RWPE2 (cell line): ENCODE results near the gene SPRR5.

Experiments used
- ATAC-seq: fragments of 200-7000 bp; cut with Tn5 transposase; 3 replicates; pipeline ENCODE4 v1.9.1; 2021; ENCODE audit warnings: low read depth
- DNase-seq: peaks from one replicate; pipeline ENCODE4 v3.0.0-alpha.2; 2020; ENCODE audit warnings: low spot score
- H3K27ac ChIP-seq: fragments of 450-650 bp; 2 replicates; pipeline ENCODE4 v1.5.1; 2017; ENCODE audit warnings: mild to moderate bottlenecking; ENCODE audit not compliant: poor library complexity, severe bottlenecking
- H3K27me3 ChIP-seq: fragments of 250-450 bp; sonication (Bioruptor Pico); 2 replicates; pipeline ENCODE4 v1.5.1; 2021; ENCODE audit warnings: mild to moderate bottlenecking, moderate library complexity; ENCODE audit not compliant: insufficient read depth, poor library complexity, severe bottlenecking
- H3K36me3 ChIP-seq: fragments of 250-450 bp; sonication (Bioruptor Pico); 2 replicates; pipeline ENCODE4 v1.5.1; 2020; ENCODE audit warnings: low read depth, mild to moderate bottlenecking, moderate library complexity
- H3K4me1 ChIP-seq: fragments of 250-450 bp; sonication (Bioruptor Pico); 2 replicates; pipeline ENCODE4 v1.5.1; 2021; ENCODE audit warnings: mild to moderate bottlenecking, moderate library complexity; ENCODE audit not compliant: insufficient read depth, poor library complexity, severe bottlenecking
- H3K4me3 ChIP-seq: fragments of 250-450 bp; sonication (Bioruptor Pico); 2 replicates; pipeline ENCODE4 v1.5.1; 2021; ENCODE audit warnings: mild to moderate bottlenecking, moderate library complexity; ENCODE audit not compliant: severe bottlenecking
- H3K9me3 ChIP-seq: fragments of 250-450 bp; sonication (Bioruptor Pico); 2 replicates; pipeline ENCODE4 v1.5.1; 2021; ENCODE audit warnings: mild to moderate bottlenecking, moderate library complexity; ENCODE audit not compliant: severe bottlenecking
- CTCF ChIP-seq: fragments of 450-650 bp; IDR thresholded peaks from one replicate; pipeline ENCODE4 v1.5.1; 2017; ENCODE audit warnings: mild to moderate bottlenecking, moderate library complexity; ENCODE audit not compliant: poor library complexity, severe bottlenecking

SPRR5 gene

GRCh38 chr1:152968248-152968647, 21.2 kb downstream of the SPRR5 start:
- peaks cover 20% of the 10 kb centered on the region for H3K4me1 ChIP-seq
- DNase-seq (no peak), ATAC-seq (no peak)
- no peaks in the 10 kb centered on the region for H3K36me3 ChIP-seq
- no peak overlapping the region for H3K4me3 ChIP-seq
- H3K9me3 ChIP-seq = no peaks in the 10 kb centered on the region
- no peaks in the 10 kb centered on the region for H3K27me3 ChIP-seq
- no peak overlapping the region for H3K27ac ChIP-seq
- TF ChIP-seq CTCF = no peak

GRCh38 chr1:152969036-152969435, 22.0 kb downstream of the SPRR5 start:
- Histone ChIP-seq H3K4me3 (no peak overlapping the region), H3K27me3 (no peaks in the 10 kb centered on the region), H3K27ac (no peak overlapping the region), H3K36me3 (no peaks in the 10 kb centered on the region), H3K4me1 (peaks cover 20% of the 10 kb centered on the region), H3K9me3 (no peaks in the 10 kb centered on the region)
- no peak for DNase-seq
- ATAC-seq = no peak
- no peak for TF ChIP-seq CTCF

GRCh38 chr1:152970495-152970894, 23.5 kb downstream of the SPRR5 start, which contains the start of gene SPRR4:
TSS of gene SPRR4 (plus strand) at chr1:152970648. CDS start at chr1:152971891, 1,243 bp downstream.
- ATAC-seq (no peak), DNase-seq (no peak)
- Histone ChIP-seq H3K27me3 (no peaks in the 10 kb centered on the region), H3K4me3 (no peak within 1 kb of the TSS), H3K4me1 (peaks cover 20% of the 10 kb centered on the region), H3K27ac (no peak within 1 kb of the TSS), H3K9me3 (no peaks in the 10 kb centered on the region), H3K36me3 (no peaks in the 10 kb centered on the region)
- no peak for TF ChIP-seq CTCF

- peaks cover 14% of the 10 kb centered on the region for H3K4me1 ChIP-seq
- H3K4me3 ChIP-seq = no peak overlapping the region
- peak overlapping the region; percentile 36 for H3K27ac ChIP-seq
- DNase-seq = no peak
- no peak for TF ChIP-seq CTCF
- H3K36me3 ChIP-seq = no peaks in the 10 kb centered on the region
- peak; percentile 61 for ATAC-seq
- no peaks in the 10 kb centered on the region for H3K27me3 ChIP-seq
- H3K9me3 ChIP-seq = no peaks in the 10 kb centered on the region
These were observed 25.3 kb downstream of the SPRR5 start for GRCh38 chr1:152972196-152972886.

- ATAC-seq (no peak), DNase-seq (no peak)
- no peak for TF ChIP-seq CTCF
- Histone ChIP-seq H3K36me3 (no peaks in the 10 kb centered on the region), H3K27me3 (no peaks in the 10 kb centered on the region), H3K9me3 (no peaks in the 10 kb centered on the region), H3K4me3 (no peak overlapping the region), H3K27ac (no peak overlapping the region), H3K4me1 (peaks cover 11% of the 10 kb centered on the region)
These were observed 29.7 kb downstream of the SPRR5 start for GRCh38 chr1:152976688-152977087.
